Sciatic nerve (tissue), 2 donors: Measurements from ENCODE around the gene MAN2B2. TPM values are rescaled to one million over a fixed set of nuclear protein-coding genes. Genes with fewer than 3 reads are reported as not detected.

Experiments
- ATAC-seq: fragments of 200-7000 bp; cut with Tn5 transposase; one replicate; pipeline ENCODE4 v1.9.1; 2020; ENCODE audit warnings: mild to moderate bottlenecking, moderate library complexity
- DNase-seq: peaks from one replicate; pipeline ENCODE4 v3.0.0-alpha.2; 2020; ENCODE audit warnings: low spot score
- intact Hi-C: fragments of 100-400 bp; cut with DNase I; formaldehyde crosslinking; loops from one replicate; pipeline ENCODE4 v1.14.2; 2022
- total RNA-seq: library from RNA; stranded (reverse); fragmentation: NEBNext Ultra II Directional; extraction: Animal tissue kit (Norgen Biotek cat#: 25700); gene quantifications from one replicate; pipeline ENCODE4 v1.2.1, GENCODE V29; 2021
- donor health status: DM: no; HTN: no; CAD: no.
- donor health status: DM: no; HTN: no; CAD: no.

Gene MAN2B2
- total RNA-seq, 1 donor from 2014 or later = 27.2 TPM

- intact Hi-C loops = no loop called here
- DNase-seq (no peak), ATAC-seq (no peak)
Observed at GRCh38 chr4:6563935-6564645, 10.9 kb upstream of the MAN2B2 start.

DNA sequence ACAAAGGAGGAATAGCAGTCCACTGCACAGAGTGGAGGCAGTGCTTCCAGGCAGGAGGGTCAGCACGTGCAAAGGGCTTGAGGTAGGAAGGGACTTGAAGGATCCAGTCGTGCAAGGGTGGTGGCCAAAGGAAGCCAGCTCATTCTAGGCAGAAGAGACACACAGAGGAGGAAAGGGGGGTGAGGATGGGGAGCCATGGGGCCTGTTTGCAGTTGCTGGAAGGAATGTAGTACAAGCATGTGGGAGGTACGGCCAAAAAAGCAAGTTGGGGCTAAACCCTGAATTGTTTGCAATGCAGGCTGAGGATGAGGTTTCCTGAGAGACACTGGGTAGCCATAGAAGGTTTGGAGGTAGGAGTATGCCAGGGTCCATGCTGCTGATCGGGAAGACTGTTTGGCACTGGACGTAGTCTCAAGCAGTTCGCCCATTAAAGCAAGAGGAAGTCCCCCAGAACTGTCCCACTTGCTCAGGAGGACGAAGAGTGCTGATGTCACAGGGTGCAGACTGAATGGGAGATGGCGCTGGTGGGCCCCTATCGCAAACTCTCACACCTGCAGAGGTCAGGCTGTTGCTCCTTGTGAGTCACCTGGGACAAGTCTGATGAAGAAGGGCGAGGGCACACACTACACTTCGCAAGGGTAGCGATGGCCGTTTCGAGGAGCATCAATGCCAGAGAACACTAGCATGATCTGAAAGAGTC is 9.1 kb upstream of the MAN2B2 start:
- intact Hi-C loops = loop anchor here (5.0 kb wide), 1 partner anchor 1841 kb away; no protein-coding TSS in a partner anchor
- ATAC-seq (no peak), DNase-seq (no peak)

- intact Hi-C loops = loop anchor here (5.0 kb wide), 1 partner anchor 1841 kb away; no protein-coding TSS in a partner anchor
- DNase-seq (no peak), ATAC-seq (no peak)
Observed at GRCh38 chr4:6566391-6567190, 8.4 kb upstream of the MAN2B2 start.

- no peak for DNase-seq
- intact Hi-C loops = loop anchor here (5.0 kb wide), 1 partner anchor 1840 kb away; no protein-coding TSS in a partner anchor
Observed at GRCh38 chr4:6567218-6567617, 7.8 kb upstream of the MAN2B2 start.

DNA sequence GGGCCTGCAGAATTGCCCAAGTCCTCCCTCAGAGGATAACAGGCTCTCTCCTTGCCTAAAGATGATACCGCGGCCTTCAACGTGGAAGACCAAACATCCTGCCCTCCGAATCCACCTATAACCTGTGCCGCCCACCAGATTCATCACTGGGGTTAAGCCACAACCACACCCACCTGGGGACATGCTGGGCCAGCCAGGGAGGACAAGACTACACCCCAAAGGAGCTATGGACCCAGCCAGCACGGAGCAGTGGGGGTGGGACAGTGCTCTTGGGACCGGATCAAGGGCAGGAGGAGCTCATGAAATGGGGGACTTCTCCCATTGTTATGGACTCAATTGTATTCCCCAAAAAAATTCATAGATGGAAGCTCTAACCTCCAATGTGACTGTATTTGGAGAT is 6.8 kb upstream of the MAN2B2 start:
- no peak for DNase-seq
- no peak for ATAC-seq
- intact Hi-C loops = loop anchor here (5.0 kb wide), 1 partner anchor 1839 kb away; no protein-coding TSS in a partner anchor

More at GRCh38 chr4:6567218-6567617, 7.8 kb upstream of the MAN2B2 start:
- ATAC-seq = no peak

- intact Hi-C loops = loop anchor here (5.0 kb wide), 1 partner anchor 1838 kb away; no protein-coding TSS in a partner anchor
- ATAC-seq (no peak), DNase-seq (no peak)
Observed at GRCh38 chr4:6568689-6569332, 6.2 kb upstream of the MAN2B2 start.

DNA sequence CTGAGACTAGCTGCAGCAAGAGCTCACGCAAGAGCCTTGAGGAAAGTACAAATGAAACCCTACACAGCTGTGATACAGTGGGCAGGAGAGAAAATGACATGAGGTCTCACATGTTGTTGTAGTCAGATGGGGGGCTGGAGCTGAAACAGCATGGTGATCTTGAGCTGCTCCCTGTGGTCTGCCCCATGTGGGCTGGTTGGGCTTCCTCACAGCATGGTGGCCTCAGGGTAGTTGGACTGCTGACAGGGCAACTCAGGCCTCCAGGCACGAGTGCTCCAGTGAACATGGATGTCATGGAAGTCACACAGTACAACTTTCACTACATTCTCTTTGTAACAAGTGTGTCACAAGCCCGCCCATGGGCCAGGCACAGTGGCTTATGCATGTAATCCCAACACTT is 3.4 kb upstream of the MAN2B2 start:
- intact Hi-C loops = no loop called here
- ATAC-seq (no peak), DNase-seq (no peak)

DNA sequence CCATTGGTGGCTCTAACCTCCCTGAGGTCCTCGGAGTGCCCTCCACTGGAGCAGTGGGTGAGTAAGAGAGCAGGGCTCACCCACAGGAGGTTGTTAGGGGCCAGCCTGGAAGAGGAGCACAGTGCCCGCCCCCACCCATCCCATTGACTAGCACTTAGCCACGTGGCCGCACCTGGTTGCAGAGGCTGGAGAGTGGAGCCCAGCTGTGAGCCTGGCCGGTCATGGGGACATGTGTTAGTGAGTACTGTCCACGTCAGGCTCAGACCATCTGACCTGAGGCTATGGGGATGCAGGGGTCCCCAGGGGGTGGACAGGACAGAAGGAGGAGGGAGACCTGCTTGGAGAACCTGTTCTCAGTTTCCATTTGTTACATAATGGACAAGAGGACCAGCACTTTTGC is 1.4 kb upstream of the MAN2B2 start:
- no peak for DNase-seq
- intact Hi-C loops = no loop called here
- ATAC-seq = no peak

DNA sequence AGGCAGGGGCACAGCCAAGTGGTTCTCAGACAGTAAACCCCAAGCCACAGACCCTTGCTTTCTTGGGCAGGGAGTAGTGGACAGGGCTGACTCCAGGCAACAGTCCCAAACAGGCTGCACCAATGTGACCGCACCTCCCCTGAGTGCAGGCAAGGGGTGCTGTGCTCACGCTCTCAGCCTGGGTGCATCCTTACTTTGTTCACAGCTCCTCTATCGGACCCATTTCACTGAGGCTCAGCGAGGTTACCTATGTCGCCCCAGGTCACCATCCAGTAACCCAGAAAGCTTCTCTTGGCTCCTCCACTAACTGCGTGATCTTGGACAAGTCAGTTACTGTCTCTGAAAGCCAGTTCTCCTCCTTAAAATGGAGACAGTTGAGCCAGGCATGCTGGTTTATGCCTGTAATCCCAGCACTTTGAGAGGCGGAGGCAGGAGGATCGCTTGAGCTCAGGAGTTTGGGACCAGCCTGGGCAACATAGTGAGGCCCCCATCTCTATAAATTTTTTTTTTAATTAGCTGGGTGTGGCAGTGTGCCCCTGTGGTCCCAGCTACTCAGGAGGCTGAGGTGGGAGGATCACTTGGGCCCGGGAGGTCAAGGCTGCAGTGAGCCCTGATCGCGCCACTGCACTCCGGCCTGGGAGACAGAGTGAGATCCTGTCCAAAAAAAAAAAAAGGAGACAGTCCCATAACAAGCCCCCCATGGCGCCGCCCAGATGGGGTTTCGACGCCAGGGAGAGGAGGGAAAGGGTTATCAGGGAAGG is 823 bp upstream of the MAN2B2 start:
- DNase-seq (no peak), ATAC-seq (peak; percentile 10)
- intact Hi-C loops = no loop called here

- intact Hi-C loops = no loop called here
- DNase-seq (no peak), ATAC-seq (peak; percentile 5)
Observed at GRCh38 chr4:6575503-6576240, 683 bp downstream of the MAN2B2 start.

DNA sequence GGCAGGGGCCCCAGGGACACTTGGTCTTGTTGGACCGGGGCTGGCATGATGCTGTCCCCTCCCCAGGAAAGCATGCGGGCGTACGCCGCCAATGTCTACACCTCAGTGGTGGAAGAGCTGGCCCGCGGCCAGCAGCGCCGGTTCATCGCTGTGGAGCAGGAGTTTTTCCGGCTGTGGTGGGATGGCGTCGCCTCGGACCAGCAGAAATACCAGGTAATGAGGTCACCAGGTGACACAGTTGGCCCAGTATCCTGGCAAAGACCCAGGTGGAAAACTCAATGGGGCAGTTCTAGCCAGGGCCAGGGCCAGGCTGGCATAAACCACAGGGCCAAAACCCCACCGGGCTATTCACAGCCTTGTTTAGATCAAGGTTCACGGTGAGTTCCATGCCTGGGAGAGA is 1.5 kb downstream of the MAN2B2 start:
- intact Hi-C loops = no loop called here
- DNase-seq (no peak), ATAC-seq (no peak)

DNA sequence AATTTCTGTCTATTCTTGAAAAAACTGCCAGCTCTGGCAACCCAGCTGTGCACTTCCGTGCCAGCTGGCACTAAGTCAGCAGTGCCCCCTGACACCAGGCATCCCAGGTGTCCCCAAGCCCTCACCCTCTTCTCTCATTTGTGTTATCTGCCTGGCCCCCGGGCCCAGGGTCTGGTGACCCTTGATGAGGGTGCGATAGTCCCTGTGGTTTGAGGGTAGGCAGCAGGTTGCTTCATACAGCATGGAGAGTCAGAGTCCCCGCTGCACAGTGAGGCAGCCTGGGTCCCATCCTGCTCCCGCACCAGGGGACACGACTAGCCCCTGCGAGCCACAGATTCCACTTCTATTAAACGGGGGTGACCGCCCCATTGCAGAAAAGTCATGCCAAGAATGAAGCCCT is 1.9 kb downstream of the MAN2B2 start:
- DNase-seq = no peak

DNA sequence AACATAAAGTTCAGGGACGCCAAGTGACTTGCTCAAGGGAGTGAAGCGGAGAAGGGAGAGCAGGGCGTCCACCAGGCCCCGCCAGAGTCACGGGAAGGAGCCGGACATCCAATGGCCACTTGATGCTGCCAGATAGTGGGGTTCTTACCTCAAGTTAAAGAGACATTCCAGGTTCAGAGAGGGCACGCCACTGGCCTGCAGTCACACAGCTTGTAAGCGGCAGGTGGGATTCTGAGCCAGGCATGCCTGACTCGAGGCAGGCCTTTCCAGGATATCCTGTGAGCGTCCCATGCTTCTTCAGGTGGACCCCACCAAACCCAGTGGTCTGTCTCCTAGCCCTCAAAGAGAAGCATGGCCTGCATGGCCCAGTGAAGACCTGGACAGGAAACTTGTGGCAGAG is 2.4 kb downstream of the MAN2B2 start:
- intact Hi-C loops = no loop called here
- ATAC-seq (no peak), DNase-seq (no peak)

More for the DNA sequence above, 1.9 kb downstream of the MAN2B2 start:
- intact Hi-C loops = no loop called here
- ATAC-seq = no peak

GRCh38 chr4:6578221-6578620 is 3.2 kb downstream of the MAN2B2 start:
- DNase-seq (no peak), ATAC-seq (no peak)
- intact Hi-C loops = no loop called here

DNA sequence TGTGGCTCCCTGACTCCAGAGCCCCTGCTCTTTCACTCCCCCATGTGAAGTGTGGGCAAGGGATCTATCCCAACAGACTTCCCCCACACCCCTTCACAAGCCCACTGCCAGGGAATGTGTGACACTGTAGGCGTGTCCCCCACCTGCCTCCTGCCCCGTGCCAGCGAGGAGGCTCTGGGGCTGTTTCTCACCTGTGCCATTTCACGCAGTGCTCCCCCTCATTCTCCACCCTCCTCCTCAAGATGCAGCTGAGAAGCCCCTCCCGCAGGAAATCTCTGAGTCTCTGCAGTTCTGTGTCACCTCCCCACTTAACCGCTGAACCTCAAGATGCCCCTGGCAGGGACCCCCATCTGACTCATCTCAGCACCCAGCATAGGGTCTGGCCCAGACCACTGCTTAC is 5.4 kb downstream of the MAN2B2 start:
- intact Hi-C loops = no loop called here
- ATAC-seq = no peak
- DNase-seq = no peak

GRCh38 chr4:6581566-6582121 is 6.7 kb downstream of the MAN2B2 start:
- intact Hi-C loops = no loop called here
- DNase-seq (no peak), ATAC-seq (no peak)

DNA sequence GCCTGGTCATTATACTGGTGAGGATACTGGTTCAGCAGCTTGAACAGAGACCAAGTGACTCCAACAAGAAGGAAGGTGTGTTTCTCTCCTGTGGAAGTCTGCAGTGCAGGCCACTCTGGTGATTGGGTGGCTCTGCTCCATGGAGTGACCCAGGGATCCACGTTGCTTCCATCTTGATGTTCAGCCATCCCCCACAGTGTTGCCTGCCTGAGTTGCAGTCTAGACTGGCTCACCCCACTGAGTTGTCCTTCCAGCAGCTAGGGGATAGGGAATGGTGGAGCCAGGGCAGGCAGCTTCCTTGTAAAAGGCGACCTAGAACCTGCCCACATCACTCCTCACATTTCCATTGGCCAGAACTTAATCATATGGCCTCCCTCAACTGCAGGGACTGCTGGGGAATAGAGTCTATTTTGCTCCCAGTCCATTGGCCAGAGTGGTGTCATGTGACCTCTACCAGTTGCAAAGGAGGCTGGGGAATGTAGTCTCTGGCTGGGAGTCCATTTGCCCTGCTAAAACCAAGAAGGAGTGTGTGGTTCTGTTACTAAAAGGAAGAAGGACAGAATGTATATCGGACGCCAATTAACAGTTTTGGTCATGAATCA is 8.0 kb downstream of the MAN2B2 start:
- ATAC-seq = no peak
- intact Hi-C loops = no loop called here
- DNase-seq = no peak
